Spleen (tissue), 11 donors: ENCODE measurements around the gene NAGK. TPM values are rescaled to one million over a fixed set of nuclear protein-coding genes. Genes with fewer than 3 reads are reported as not detected.
"Not testable (repeated sequence)": the region's sequence is repeated elsewhere in the genome, so short reads cannot be mapped to it uniquely, and the experiment has no call there.

Source experiments
- DNase-seq: peaks from one replicate; pipeline ENCODE4 v3.0.0-alpha.2; 2020
- H3K27ac ChIP-seq, 8 donors: fragments of 200-600 bp; sonication (generic) in 7 of 8; 1 replicate in 4 of 8; 2 replicates in 4 of 8; pipeline versions ENCODE4 v1.5.0 to v1.8.0; 2016 to 2021; ENCODE audit warnings: inconsistent platforms in 4 of 8, mild to moderate bottlenecking in 4 of 8, moderate library complexity in 1 of 8
- H3K27me3 ChIP-seq, 7 donors: fragments of 200-600 bp; sonication (generic) in 6 of 7; replicated peaks in 1 of 7; 1 replicate in 4 of 7; 2 replicates in 3 of 7; pipeline versions ENCODE4 v1.5.0 to v1.8.0; 2016 to 2021; ENCODE audit warnings: inconsistent platforms in 3 of 7, mild to moderate bottlenecking in 1 of 7
- H3K36me3 ChIP-seq, 6 donors: fragments of 200-600 bp; sonication (generic) in 5 of 6; 1 replicate in 4 of 6; 2 replicates in 2 of 6; pipeline versions ENCODE4 v1.5.0 to v1.8.0; 2016 to 2021; ENCODE audit warnings: inconsistent platforms in 2 of 6
- H3K4me1 ChIP-seq, 6 donors: fragments of 200-600 bp; sonication (generic) in 5 of 6; 1 replicate in 3 of 6; 2 replicates in 3 of 6; pipeline versions ENCODE4 v1.5.0 to v1.8.0; 2016 to 2021; ENCODE audit warnings: inconsistent platforms in 3 of 6
- H3K4me3 ChIP-seq, 8 donors: fragments of 200-600 bp; sonication (generic) in 7 of 8; 1 replicate in 4 of 8; 2 replicates in 4 of 8; pipeline versions ENCODE4 v1.5.0 to v1.8.0; 2016 to 2021; ENCODE audit warnings: inconsistent platforms in 4 of 8, mild to moderate bottlenecking in 4 of 8, moderate library complexity in 2 of 8
- H3K9me3 ChIP-seq, 8 donors: fragments of 200-600 bp; sonication (generic) in 7 of 8; 1 replicate in 4 of 8; 2 replicates in 4 of 8; pipeline versions ENCODE4 v1.5.0 to v1.8.0; 2016 to 2021; ENCODE audit warnings: inconsistent platforms in 4 of 8
- CTCF ChIP-seq, 11 experiments: fragments of 200-600 bp in 7 of 11; fragments of 450-650 bp in 4 of 11; sonication (generic) in 4 of 11; IDR thresholded peaks in 8 of 11; conservative IDR thresholded peaks in 3 of 11; 1 replicate in 7 of 11; 2 replicates in 4 of 11; pipeline versions ENCODE4 v1.4.0 to v1.8.0; 2016 to 2021; ENCODE audit warnings: antibody characterized with exemption in 11 of 11, inconsistent platforms in 4 of 11, mild to moderate bottlenecking in 1 of 11
- POLR2A ChIP-seq, 3 donors: fragments of 450-650 bp; IDR thresholded peaks; one replicate each; pipeline ENCODE4 v1.5.1; 2017; ENCODE audit warnings: antibody characterized with exemption in 3 of 3, mild to moderate bottlenecking in 1 of 3
- POLR2AphosphoS5 ChIP-seq, 3 donors: sonication (generic); formaldehyde crosslinking; IDR thresholded peaks; one replicate each; pipeline ENCODE4 v1.5.1; 2017; ENCODE audit warnings: antibody characterized with exemption in 3 of 3
- WGBS, 5 donors: extraction: QIAGEN DNeasy Blood & Tissue Kit in 3 of 5; methylation state at CpG; one replicate each; pipeline versions ENCODE4 v1.1.5 to v1.1.7; 2013 to 2018; 5-methylcytosine and 5-hydroxymethylcytosine counted together
- intact Hi-C: fragments of 100-400 bp; cut with DNase I; formaldehyde crosslinking; loops from one replicate; pipeline ENCODE4 v1.15.0; 2023; ENCODE audit warnings: low total_unique reads
- polyA plus RNA-seq, 3 donors: library from polyadenylated mRNA; stranded (reverse); fragments of 200-250 nt; gene quantifications; one replicate each; pipeline ENCODE4 v1.2.1, GENCODE V29; 2013
- total RNA-seq, 7 donors: library from RNA; depleted of rRNA in 3 of 7; stranded (reverse); fragments of >200 nt in 3 of 7; fragmentation: NEBNext Ultra II Directional in 4 of 7; extraction: Animal tissue kit (Norgen Biotek cat#: 25700) in 4 of 7; gene quantifications; one replicate each; pipeline versions ENCODE4 v1.1.0 to v1.2.1, GENCODE V29; 2016 to 2021
- donor health status: healthy with polysubstance abuse.
- donor health status: DM: no; HTN: no; CAD: no; lungs with moderate emphysema.
- donor health status: DM: no; HTN: no; CAD: no.
- donor health status: Bipolar disorder and iron deficiency.
- donor health status: healthy.
- donor health status: DM: no; HTN: no; CAD: no.
- donor health status: DM: yes; HTN: yes; CAD: no.

The NAGK gene
- total and polyA plus RNA-seq, 10 donors, result 123 to 321 (median 220) TPM

GRCh38 chr2:71048096-71048495 lies 20.4 kb upstream of the NAGK start:
- no peaks in the 10 kb centered on the region for H3K9me3 ChIP-seq
- no peak overlapping the region for H3K27ac ChIP-seq
- WGBS, 5 donors, result 65 to 89% (median 82%) methylated on average over 7 of the region's 7 CpGs
- H3K4me3 ChIP-seq, result no peak overlapping the region
- H3K4me1 ChIP-seq, result peaks cover 0 to 7% (median 0%) of the 10 kb centered on the region in 6 donors
- intact Hi-C loops, result no loop called here
- no peak for DNase-seq
- H3K27me3 ChIP-seq, result peaks cover 0 to 28% (median 0%) of the 10 kb centered on the region in 7 donors
- TF ChIP-seq POLR2A (IDR thresholded peaks at IDR 0.05) (no peak), POLR2AphosphoS5 (IDR thresholded peaks at IDR 0.05) (no peak), CTCF (IDR thresholded peaks at IDR 0.05 in 8 of 11, conservative IDR thresholded peaks at IDR 0.05 in 3 of 11) (no peak)
- no peaks in the 10 kb centered on the region for H3K36me3 ChIP-seq

GRCh38 chr2:71049704-71050360 lies 18.6 kb upstream of the NAGK start:
- 85 to 92% (median 88%) methylated on average over 7 to 10 of the region's 10 CpGs for WGBS, 5 donors
- intact Hi-C loops, DNase-seq, H3K27ac ChIP-seq, H3K4me1 ChIP-seq, H3K36me3 ChIP-seq, H3K4me3 ChIP-seq, H3K9me3 ChIP-seq: not testable (repeated sequence)
- peaks cover 0 to 12% (median 0%) of the 10 kb centered on the region in 7 donors for H3K27me3 ChIP-seq
- peak in 1 of 11 experiments; percentile 14 for TF ChIP-seq CTCF (IDR thresholded peaks at IDR 0.05 in 8 of 11, conservative IDR thresholded peaks at IDR 0.05 in 3 of 11)

- H3K36me3 ChIP-seq, H3K27ac ChIP-seq, H3K4me1 ChIP-seq, H3K9me3 ChIP-seq, intact Hi-C loops, H3K4me3 ChIP-seq, DNase-seq: not testable (repeated sequence)
- peaks cover 0 to 13% (median 0%) of the 10 kb centered on the region in 7 donors for H3K27me3 ChIP-seq
- WGBS, 5 donors, result 70 to 84% (median 77%) methylated on average over 10 of the region's 10 CpGs
Measured at GRCh38 chr2:71055206-71055740, 13.2 kb upstream of the NAGK start.

GRCh38 chr2:71060211-71060610 lies 8.2 kb upstream of the NAGK start:
- Histone ChIP-seq H3K27me3 (peaks cover 0 to 13% (median 0%) of the 10 kb centered on the region in 7 donors), H3K36me3 (no peaks in the 10 kb centered on the region), H3K27ac (no peak overlapping the region), H3K4me1 (peaks cover 0 to 23% (median 17%) of the 10 kb centered on the region in 6 donors), H3K4me3 (no peak overlapping the region), H3K9me3 (no peaks in the 10 kb centered on the region)
- TF ChIP-seq POLR2A (IDR thresholded peaks at IDR 0.05) (no peak), POLR2AphosphoS5 (IDR thresholded peaks at IDR 0.05) (no peak), CTCF (IDR thresholded peaks at IDR 0.05 in 8 of 11, conservative IDR thresholded peaks at IDR 0.05 in 3 of 11) (no peak)
- no peak for DNase-seq
- WGBS, 5 donors, result 62 to 88% (median 76%) methylated on average over 2 of the region's 2 CpGs
- intact Hi-C loops, result no loop called here
